ENCODE measurements around the gene CFAP161. TPM values are rescaled to one million over a fixed set of nuclear protein-coding genes. Genes with fewer than 3 reads are reported as not detected.

Gene CFAP161
- total RNA-seq, 4 donors from 2014 or later, result 6.6 TPM; not detected in 3

DNA sequence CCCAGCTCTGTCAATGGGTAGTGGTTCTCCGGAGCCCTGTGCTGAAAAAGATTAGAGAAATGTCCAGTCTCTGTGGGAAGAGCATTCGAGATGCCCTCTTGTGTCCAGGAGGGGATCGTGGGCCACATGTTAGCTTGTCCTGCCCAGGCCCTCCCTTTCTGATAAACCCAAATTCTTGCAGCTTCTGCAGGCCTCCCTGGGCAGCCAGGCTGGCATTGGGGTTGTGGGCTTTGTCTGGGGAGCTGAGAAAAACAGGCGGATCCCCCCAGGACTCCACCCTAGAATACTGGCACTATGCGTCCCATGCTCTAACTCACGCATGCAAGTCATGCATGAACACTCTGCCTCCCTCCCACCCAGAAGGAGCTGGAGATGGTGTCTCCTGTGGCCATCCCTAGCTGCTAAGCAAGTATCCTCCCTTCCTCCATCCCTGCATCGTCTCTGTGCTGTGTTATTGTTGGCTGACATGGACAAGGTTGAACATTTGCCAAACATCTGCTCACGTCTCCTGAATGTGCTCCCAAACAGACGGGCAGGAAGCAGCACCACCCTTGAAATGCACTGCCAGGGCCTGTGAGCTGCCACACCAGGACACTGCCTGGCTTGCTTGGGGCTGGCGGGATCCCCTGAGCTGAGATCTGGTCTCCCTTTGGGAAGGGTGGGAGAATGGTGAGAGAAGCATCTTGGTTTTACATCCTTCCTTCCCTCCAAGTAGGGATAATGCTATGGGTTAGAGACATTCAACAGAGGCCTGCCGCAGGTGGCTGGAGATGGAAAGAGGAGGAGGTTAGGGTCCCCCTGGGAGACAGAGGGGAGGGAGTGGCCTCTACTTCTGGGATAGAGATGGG is 26.5 kb downstream of the CFAP161 start:
- Histone ChIP-seq H3K4me3 (no peak overlapping the region), H3K36me3 (no peaks in the 10 kb centered on the region), H3K9me3 (no peaks in the 10 kb centered on the region), H3K27me3 (no peaks in the 10 kb centered on the region), H3K4me1 (peaks cover 0 to 7% (median 0%) of the 10 kb centered on the region in 4 donors), H3K27ac (no peak overlapping the region)
- DNase-seq, result no peak
- TF ChIP-seq POLR2A (IDR thresholded peaks at IDR 0.05), result no peak
- TF ChIP-seq, protein P1, sequence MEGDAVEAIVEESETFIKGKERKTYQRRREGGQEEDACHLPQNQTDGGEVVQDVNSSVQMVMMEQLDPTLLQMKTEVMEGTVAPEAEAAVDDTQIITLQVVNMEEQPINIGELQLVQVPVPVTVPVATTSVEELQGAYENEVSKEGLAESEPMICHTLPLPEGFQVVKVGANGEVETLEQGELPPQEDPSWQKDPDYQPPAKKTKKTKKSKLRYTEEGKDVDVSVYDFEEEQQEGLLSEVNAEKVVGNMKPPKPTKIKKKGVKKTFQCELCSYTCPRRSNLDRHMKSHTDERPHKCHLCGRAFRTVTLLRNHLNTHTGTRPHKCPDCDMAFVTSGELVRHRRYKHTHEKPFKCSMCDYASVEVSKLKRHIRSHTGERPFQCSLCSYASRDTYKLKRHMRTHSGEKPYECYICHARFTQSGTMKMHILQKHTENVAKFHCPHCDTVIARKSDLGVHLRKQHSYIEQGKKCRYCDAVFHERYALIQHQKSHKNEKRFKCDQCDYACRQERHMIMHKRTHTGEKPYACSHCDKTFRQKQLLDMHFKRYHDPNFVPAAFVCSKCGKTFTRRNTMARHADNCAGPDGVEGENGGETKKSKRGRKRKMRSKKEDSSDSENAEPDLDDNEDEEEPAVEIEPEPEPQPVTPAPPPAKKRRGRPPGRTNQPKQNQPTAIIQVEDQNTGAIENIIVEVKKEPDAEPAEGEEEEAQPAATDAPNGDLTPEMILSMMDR (IDR thresholded peaks at IDR 0.05), result no peak

DNA sequence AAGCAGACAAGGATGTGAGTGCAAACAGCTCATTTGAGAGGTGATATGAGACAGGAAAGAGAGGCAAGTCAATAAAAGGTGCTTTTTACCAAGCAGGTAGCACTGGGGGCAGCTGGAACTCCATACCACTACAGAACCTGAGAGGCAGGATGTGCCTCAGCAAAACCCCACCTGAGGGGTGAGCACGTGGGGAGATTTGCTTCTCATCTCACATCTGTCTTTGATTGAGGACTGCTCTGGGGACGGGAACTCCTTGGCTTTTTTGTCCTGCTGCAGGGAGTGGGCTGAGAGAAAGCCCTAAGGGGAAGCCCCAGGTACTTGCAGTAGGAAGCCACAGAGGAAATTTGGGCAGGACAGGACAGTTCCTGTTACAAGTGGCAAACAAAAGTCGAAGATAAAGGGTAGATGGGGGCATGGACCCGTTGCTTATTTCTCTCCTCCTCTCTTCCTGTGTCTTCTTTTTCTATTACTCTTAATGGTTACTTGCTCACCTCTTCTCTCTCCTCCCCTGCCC is 27.1 kb downstream of the CFAP161 start:
- H3K9me3 ChIP-seq, result no peaks in the 10 kb centered on the region
- H3K4me1 ChIP-seq, result peaks cover 0 to 7% (median 0%) of the 10 kb centered on the region in 4 donors
- DNase-seq, result no peak
- TF ChIP-seq, protein P1 (IDR thresholded peaks at IDR 0.05), result no peak
- TF ChIP-seq POLR2A (IDR thresholded peaks at IDR 0.05), result no peak
- H3K27me3 ChIP-seq, result no peaks in the 10 kb centered on the region
- H3K36me3 ChIP-seq, result no peaks in the 10 kb centered on the region
- no peak overlapping the region for H3K4me3 ChIP-seq
- H3K27ac ChIP-seq, result no peak overlapping the region

DNA sequence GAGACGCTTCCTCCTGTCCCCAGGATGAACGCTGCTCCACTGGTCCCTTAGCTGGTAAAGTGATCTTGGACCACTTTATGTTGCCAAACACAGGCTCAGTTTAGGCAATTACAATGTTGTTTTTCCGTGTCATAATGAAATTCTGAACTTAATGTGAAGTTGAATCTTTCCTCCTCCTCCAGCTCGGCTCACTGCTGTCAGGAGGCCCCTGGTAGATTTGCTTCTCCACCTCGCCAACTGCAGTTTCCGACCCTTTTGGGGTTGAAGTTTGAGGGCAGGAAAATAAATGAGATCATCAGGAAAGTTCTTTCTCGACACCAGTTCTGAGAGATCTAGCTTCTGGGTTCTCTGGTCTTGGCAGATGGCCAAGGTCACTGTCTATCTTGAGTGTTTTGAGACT is 27.8 kb downstream of the CFAP161 start:
- Histone ChIP-seq H3K36me3 (no peaks in the 10 kb centered on the region), H3K27ac (no peak overlapping the region), H3K4me1 (peaks cover 0 to 7% (median 0%) of the 10 kb centered on the region in 4 donors), H3K27me3 (no peaks in the 10 kb centered on the region), H3K4me3 (no peak overlapping the region), H3K9me3 (no peaks in the 10 kb centered on the region)
- DNase-seq, result no peak
- TF ChIP-seq, protein P1 (IDR thresholded peaks at IDR 0.05), result no peak
- TF ChIP-seq POLR2A (IDR thresholded peaks at IDR 0.05), result no peak

DNA sequence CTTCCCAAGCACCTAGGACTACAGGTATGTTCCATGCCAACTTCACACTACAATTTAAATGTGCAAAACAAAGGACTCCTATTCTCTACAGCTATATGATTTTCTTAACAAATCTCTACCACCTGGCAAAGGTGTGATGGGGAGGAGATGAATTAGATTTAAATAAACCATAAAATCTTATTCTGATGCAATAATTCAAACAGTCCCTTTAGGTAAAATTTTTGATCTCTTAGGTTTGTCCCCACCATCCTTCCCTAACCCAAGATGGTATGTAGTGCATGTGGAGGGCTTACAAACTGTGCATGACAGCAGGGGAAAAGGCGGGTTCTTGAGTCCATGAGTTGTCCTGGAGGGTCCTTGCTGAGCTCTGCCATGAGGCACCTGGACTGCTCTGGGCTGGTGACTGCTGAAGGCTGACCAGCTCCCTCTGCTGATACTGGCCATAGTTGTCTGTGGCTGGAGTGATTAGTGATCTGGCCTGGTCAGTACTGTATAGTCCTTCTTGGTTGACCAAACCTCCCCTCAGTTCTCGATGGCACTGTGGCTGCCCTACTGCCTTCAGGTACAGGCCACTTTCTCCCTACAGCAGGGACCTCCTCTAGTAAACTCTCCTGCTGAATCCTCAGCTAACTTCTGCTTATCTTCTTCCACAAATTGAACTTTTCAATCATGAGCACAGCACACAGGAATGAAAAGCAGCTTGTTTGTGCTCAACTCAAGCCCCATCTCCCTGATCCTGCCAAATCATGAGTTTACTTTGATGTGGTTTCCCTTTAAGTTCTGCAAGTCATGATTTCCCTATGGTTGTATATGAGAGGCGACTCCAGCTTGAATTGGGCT is 30.1 kb downstream of the CFAP161 start:
- Histone ChIP-seq H3K36me3 (no peaks in the 10 kb centered on the region), H3K27me3 (no peaks in the 10 kb centered on the region), H3K4me1 (peaks cover 0 to 7% (median 0%) of the 10 kb centered on the region in 4 donors), H3K27ac (no peak overlapping the region), H3K9me3 (no peaks in the 10 kb centered on the region), H3K4me3 (no peak overlapping the region)
- no peak for TF ChIP-seq POLR2A (IDR thresholded peaks at IDR 0.05)
- TF ChIP-seq, protein P1 (IDR thresholded peaks at IDR 0.05), result no peak
- DNase-seq, result no peak

DNA sequence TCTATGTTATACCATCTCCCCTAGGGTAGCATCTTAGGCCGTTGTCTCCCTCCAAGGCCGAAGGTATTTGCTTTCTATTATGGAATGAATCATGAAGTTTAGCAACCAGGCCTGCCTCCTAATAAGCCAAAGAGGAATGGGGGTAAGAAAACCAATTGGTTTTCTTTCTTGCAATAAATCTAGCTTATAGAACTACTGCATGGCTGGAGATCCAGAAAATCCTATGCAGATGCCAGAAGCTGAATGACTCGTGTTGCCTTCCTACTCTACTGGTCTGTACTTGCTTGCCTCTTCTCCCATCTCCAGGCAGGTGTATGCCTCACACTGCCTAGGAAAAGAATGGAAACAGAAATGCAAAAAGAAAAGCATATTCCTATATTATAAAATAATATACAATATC is 31.5 kb downstream of the CFAP161 start:
- H3K27ac ChIP-seq, result no peak overlapping the region
- H3K4me1 ChIP-seq, result peaks cover 0 to 7% (median 0%) of the 10 kb centered on the region in 4 donors
- H3K36me3 ChIP-seq, result no peaks in the 10 kb centered on the region
- TF ChIP-seq, protein P1 (IDR thresholded peaks at IDR 0.05), result no peak
- no peak for TF ChIP-seq POLR2A (IDR thresholded peaks at IDR 0.05)
- H3K4me3 ChIP-seq, result no peak overlapping the region
- H3K9me3 ChIP-seq, result no peaks in the 10 kb centered on the region
- H3K27me3 ChIP-seq, result no peaks in the 10 kb centered on the region
- no peak for DNase-seq

All from Peyer's patch (tissue), 4 donors.